Uterus (tissue), 4 donors: Measurements from ENCODE around the gene MYO18B. TPM values are rescaled to one million over a fixed set of nuclear protein-coding genes. Genes with fewer than 3 reads are reported as not detected.

Experiments
- DNase-seq, 2 donors: peaks; one replicate each; pipeline ENCODE4 v3.0.0-alpha.2; 2019 to 2020
- H3K27ac ChIP-seq, 2 donors: fragments of 200-600 bp; sonication (generic); 1 replicate in 1 of 2; 2 replicates in 1 of 2; pipeline ENCODE4 v1.5.1; 2016 to 2018
- H3K27me3 ChIP-seq, 2 donors: fragments of 200-600 bp; sonication (generic); one replicate each; pipeline ENCODE4 v1.5.1; 2018 to 2019; ENCODE audit warnings: control low read depth in 1 of 2
- H3K36me3 ChIP-seq, 2 donors: fragments of 200-600 bp; sonication (generic); one replicate each; pipeline ENCODE4 v1.5.1; 2019; ENCODE audit warnings: control low read depth in 1 of 2
- H3K4me1 ChIP-seq, 2 donors: fragments of 200-600 bp; sonication (generic); one replicate each; pipeline ENCODE4 v1.5.1; 2018 to 2019; ENCODE audit warnings: control low read depth in 1 of 2
- H3K4me3 ChIP-seq, 2 donors: fragments of 200-600 bp; sonication (generic); 1 replicate in 1 of 2; 2 replicates in 1 of 2; pipeline ENCODE4 v1.5.1; 2018 to 2019; ENCODE audit warnings: mild to moderate bottlenecking in 1 of 2
- H3K9me3 ChIP-seq, 2 donors: fragments of 200-600 bp; sonication (generic); one replicate each; pipeline ENCODE4 v1.5.1; 2019; ENCODE audit warnings: control low read depth in 1 of 2
- POLR2A ChIP-seq, 2 donors: fragments of 450-650 bp; IDR thresholded peaks; one replicate each; pipeline ENCODE4 v1.6.1; 2016; ENCODE audit warnings: antibody characterized with exemption in 2 of 2, mild to moderate bottlenecking in 1 of 2, moderate library complexity in 1 of 2
- intact Hi-C: fragments of 100-400 bp; cut with DNase I; formaldehyde crosslinking; loops from one replicate; pipeline ENCODE4 v1.15.1; 2023; ENCODE audit warnings: low total_unique reads
- total RNA-seq, 4 donors: library from RNA; depleted of rRNA in 3 of 4; stranded (reverse); fragments of >200 nt in 3 of 4; gene quantifications; one replicate each; pipeline versions ENCODE4 v1.1.0 to v1.2.4, GENCODE V29; 2014 to 2023
- TF ChIP-seq, protein P1 (sequence below), 4 experiments: fragments of 200-600 bp in 2 of 4; fragments of 450-650 bp in 2 of 4; sonication (generic) in 2 of 4; IDR thresholded peaks; one replicate each; pipeline ENCODE4 v1.5.1; 2016 to 2019; ENCODE audit warnings: antibody characterized with exemption in 4 of 4, mild to moderate bottlenecking in 2 of 4, moderate library complexity in 1 of 4
- donor health status: DM: yes; HTN: yes; CAD: no.

The MYO18B gene
- total RNA-seq, 4 donors from 2014 or later: 0.41 to 0.43 TPM; not detected in 2

DNA sequence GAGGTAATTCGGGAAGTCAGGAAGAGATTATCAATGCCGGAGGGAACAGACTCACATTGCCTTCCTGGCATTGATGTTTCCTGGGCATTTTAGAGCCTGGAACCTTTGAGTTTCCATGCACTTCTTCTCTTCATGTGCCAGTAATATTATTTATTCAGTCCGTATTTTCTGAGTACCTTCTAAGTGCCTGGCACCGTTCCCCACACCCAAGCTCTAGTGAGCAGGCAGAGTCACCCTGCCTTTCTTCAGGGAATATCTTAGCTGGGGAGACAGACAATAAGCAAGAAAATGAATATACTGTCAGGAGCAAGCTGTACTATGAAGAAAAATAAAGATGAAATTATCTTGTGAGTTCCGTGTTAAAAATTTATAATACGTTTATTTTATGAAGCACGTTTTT lies 291.1 kb downstream of the MYO18B start:
- Histone ChIP-seq H3K27me3 (no peaks in the 10 kb centered on the region), H3K9me3 (no peaks in the 10 kb centered on the region), H3K4me3 (no peak overlapping the region), H3K36me3 (no peaks in the 10 kb centered on the region), H3K27ac (no peak overlapping the region), H3K4me1 (no peaks in the 10 kb centered on the region)
- no peak for TF ChIP-seq POLR2A (IDR thresholded peaks at IDR 0.05)
- TF ChIP-seq, protein P1, sequence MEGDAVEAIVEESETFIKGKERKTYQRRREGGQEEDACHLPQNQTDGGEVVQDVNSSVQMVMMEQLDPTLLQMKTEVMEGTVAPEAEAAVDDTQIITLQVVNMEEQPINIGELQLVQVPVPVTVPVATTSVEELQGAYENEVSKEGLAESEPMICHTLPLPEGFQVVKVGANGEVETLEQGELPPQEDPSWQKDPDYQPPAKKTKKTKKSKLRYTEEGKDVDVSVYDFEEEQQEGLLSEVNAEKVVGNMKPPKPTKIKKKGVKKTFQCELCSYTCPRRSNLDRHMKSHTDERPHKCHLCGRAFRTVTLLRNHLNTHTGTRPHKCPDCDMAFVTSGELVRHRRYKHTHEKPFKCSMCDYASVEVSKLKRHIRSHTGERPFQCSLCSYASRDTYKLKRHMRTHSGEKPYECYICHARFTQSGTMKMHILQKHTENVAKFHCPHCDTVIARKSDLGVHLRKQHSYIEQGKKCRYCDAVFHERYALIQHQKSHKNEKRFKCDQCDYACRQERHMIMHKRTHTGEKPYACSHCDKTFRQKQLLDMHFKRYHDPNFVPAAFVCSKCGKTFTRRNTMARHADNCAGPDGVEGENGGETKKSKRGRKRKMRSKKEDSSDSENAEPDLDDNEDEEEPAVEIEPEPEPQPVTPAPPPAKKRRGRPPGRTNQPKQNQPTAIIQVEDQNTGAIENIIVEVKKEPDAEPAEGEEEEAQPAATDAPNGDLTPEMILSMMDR (IDR thresholded peaks at IDR 0.05): no peak
- DNase-seq: no peak
- intact Hi-C loops: no loop called here

DNA sequence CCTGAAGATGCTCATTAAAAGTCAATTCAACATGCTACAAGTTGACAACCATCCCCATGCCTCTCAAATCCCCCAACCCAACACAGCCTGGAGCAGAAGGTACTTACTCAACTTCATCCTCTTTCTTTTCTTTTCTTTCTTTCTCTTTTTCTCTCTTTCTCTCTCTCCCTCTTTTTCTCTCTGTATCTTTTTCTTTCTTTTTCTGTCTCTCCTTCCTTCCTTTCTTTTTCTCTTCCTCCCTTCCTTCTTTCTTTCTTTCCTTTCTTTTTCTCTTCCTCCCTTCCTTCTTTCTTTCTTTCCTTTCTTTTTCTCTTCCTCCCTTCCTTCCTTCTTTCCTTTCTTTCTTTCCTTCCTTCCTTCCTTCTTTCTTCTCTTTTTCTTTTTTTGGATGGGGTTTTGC lies 291.6 kb downstream of the MYO18B start:
- Histone ChIP-seq H3K4me1 (no peaks in the 10 kb centered on the region), H3K36me3 (no peaks in the 10 kb centered on the region), H3K27ac (no peak overlapping the region), H3K27me3 (no peaks in the 10 kb centered on the region), H3K4me3 (no peak overlapping the region), H3K9me3 (no peaks in the 10 kb centered on the region)
- no peak for DNase-seq
- intact Hi-C loops: no loop called here
- TF ChIP-seq, protein P1 (IDR thresholded peaks at IDR 0.05): no peak
- no peak for TF ChIP-seq POLR2A (IDR thresholded peaks at IDR 0.05)

DNA sequence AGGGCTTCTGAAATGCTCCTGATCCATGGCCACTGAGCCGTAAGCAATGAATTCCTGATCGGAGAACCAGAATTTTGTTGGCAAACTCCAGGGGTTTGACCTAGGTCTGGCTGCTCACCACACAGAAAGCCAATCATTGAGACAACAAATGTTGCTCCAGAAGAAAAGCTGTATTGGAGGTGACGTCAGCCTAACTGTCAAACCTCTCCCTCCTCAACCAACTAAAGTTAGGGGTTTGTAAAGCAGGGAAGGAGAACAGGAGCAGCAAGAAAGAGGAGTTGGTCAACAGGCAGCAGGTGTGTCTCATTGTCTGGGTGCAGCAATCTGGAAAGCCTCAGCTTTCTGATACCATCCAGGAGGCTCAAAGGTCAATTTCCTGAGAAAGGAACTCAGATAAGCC lies 293.5 kb downstream of the MYO18B start:
- H3K27ac ChIP-seq: no peak overlapping the region
- no peaks in the 10 kb centered on the region for H3K27me3 ChIP-seq
- H3K4me1 ChIP-seq: no peaks in the 10 kb centered on the region
- no peaks in the 10 kb centered on the region for H3K36me3 ChIP-seq
- DNase-seq: no peak
- no peaks in the 10 kb centered on the region for H3K9me3 ChIP-seq
- no peak overlapping the region for H3K4me3 ChIP-seq
- intact Hi-C loops: no loop called here
- TF ChIP-seq POLR2A (IDR thresholded peaks at IDR 0.05): no peak
- TF ChIP-seq, protein P1 (IDR thresholded peaks at IDR 0.05): no peak

DNA sequence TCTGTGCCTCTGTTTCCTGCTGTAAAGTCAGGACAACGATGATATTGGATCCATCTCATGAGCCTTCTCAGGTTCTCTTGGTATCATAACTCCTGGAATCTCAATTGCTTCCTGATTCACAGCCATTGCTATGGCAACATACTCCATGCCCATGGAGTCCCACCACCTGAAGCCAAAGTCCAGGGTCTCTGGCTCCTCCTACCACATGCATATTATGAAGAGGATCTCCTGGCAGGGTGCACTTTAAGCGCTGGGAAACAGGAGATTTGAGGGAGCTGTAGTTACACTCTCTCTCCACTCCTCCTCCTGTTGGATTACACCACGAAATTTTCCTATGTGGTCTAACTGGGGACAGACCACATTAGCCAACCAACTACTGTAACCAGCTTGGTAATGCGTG lies 296.4 kb downstream of the MYO18B start:
- H3K36me3 ChIP-seq: no peaks in the 10 kb centered on the region
- H3K27ac ChIP-seq: no peak overlapping the region
- H3K4me3 ChIP-seq: no peak overlapping the region
- H3K27me3 ChIP-seq: no peaks in the 10 kb centered on the region
- intact Hi-C loops: no loop called here
- no peak for DNase-seq
- H3K9me3 ChIP-seq: no peaks in the 10 kb centered on the region
- no peaks in the 10 kb centered on the region for H3K4me1 ChIP-seq
- TF ChIP-seq POLR2A (IDR thresholded peaks at IDR 0.05): no peak
- TF ChIP-seq, protein P1 (IDR thresholded peaks at IDR 0.05): no peak

DNA sequence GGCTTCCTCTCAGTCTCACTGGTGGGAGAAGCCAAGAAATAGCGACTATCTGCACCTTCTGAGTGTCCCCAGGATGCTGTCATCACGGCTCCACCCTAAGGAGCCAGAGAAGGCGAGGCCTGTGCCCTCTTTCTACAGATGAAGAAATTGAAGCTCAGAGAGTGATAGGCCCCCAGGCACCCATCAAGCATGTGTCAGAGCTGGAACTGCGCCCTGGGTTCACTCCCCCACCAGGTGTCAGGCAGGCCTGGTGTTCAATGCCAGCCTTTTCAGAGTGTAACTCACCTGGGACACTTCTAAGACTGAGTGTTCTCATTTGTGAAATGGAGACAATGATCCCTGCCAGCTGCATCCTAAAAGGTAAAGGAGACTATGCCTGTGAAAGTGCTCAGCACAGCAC lies 299.9 kb downstream of the MYO18B start:
- no peak for TF ChIP-seq POLR2A (IDR thresholded peaks at IDR 0.05)
- TF ChIP-seq, protein P1 (IDR thresholded peaks at IDR 0.05): no peak
- Histone ChIP-seq H3K4me3 (no peak overlapping the region), H3K36me3 (no peaks in the 10 kb centered on the region), H3K27ac (no peak overlapping the region), H3K4me1 (no peaks in the 10 kb centered on the region), H3K9me3 (no peaks in the 10 kb centered on the region), H3K27me3 (no peaks in the 10 kb centered on the region)
- DNase-seq: no peak
- intact Hi-C loops: no loop called here
